ENCODE measurements around the gene AP1B1.

The AP1B1 gene

GRCh38 chr22:29332886-29333496, 55.4 kb downstream of the AP1B1 start:
- no peak for FAIRE-seq
- no peak for TF ChIP-seq CTCF (IDR thresholded peaks at IDR 0.05; ENCODE audit: insufficient read depth, missing control alignments)
- DNase-seq (ENCODE audit: insufficient read length, low spot score), result no peak

- TF ChIP-seq CTCF (IDR thresholded peaks at IDR 0.05; ENCODE audit: insufficient read depth, missing control alignments), result no peak
- no peak for FAIRE-seq
Measured at GRCh38 chr22:29331658-29332300, 56.6 kb downstream of the AP1B1 start.

GRCh38 chr22:29331213-29331612, 57.2 kb downstream of the AP1B1 start:
- no peak for DNase-seq (ENCODE audit: insufficient read length, low spot score)
- no peak for FAIRE-seq
- TF ChIP-seq CTCF (IDR thresholded peaks at IDR 0.05; ENCODE audit: insufficient read depth, missing control alignments), result no peak

More at GRCh38 chr22:29331658-29332300, 56.6 kb downstream of the AP1B1 start:
- DNase-seq (ENCODE audit: insufficient read length, low spot score), result no peak

GRCh38 chr22:29330753-29331152, 57.6 kb downstream of the AP1B1 start:
- no peak for TF ChIP-seq CTCF (IDR thresholded peaks at IDR 0.05; ENCODE audit: insufficient read depth, missing control alignments)
- FAIRE-seq (no peak), DNase-seq (ENCODE audit: insufficient read length, low spot score) (no peak)

GRCh38 chr22:29330291-29330690, 58.1 kb downstream of the AP1B1 start:
- no peak for FAIRE-seq

GRCh38 chr22:29329581-29329980, 58.8 kb downstream of the AP1B1 start:
- DNase-seq (ENCODE audit: insufficient read length, low spot score) (no peak), FAIRE-seq (no peak)
- TF ChIP-seq CTCF (IDR thresholded peaks at IDR 0.05; ENCODE audit: insufficient read depth, missing control alignments), result no peak

More at GRCh38 chr22:29330291-29330690, 58.1 kb downstream of the AP1B1 start:
- no peak for TF ChIP-seq CTCF (IDR thresholded peaks at IDR 0.05; ENCODE audit: insufficient read depth, missing control alignments)
- DNase-seq (ENCODE audit: insufficient read length, low spot score), result no peak

All from D721Med (cell line).